Sigmoid colon (tissue), 3 donors: ENCODE data around the gene UNG.

Experiments used
- POLR2A ChIP-seq, 2 donors: fragments of 450-650 bp; IDR thresholded peaks; one replicate each; pipeline ENCODE4 v1.6.1; 2016; ENCODE audit warnings: antibody characterized with exemption in 2 of 2, mild to moderate bottlenecking in 2 of 2, moderate library complexity in 2 of 2
- TF ChIP-seq, protein P1 (sequence below), 4 experiments: fragments of 450-650 bp in 3 of 4; fragments of 200-600 bp in 1 of 4; IDR thresholded peaks; one replicate each; pipeline ENCODE4 v1.5.1; 2016 to 2019; ENCODE audit warnings: antibody characterized with exemption in 4 of 4, mild to moderate bottlenecking in 3 of 4, moderate library complexity in 2 of 4

DNA sequence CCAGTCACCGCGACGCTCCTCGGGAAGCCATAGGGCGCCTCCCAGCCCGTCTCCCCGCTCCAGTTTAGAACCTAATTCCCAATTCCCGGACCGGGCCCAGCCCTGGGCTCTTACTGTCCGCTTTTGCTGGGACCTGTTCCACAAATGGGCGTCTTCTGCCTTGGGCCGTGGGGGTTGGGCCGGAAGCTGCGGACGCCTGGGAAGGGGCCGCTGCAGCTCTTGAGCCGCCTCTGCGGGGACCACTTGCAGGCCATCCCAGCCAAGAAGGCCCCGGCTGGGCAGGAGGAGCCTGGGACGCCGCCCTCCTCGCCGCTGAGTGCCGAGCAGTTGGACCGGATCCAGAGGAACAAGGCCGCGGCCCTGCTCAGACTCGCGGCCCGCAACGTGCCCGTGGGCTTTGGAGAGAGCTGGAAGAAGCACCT lies 797 bp downstream of the UNG start:
- TF ChIP-seq, protein P1, sequence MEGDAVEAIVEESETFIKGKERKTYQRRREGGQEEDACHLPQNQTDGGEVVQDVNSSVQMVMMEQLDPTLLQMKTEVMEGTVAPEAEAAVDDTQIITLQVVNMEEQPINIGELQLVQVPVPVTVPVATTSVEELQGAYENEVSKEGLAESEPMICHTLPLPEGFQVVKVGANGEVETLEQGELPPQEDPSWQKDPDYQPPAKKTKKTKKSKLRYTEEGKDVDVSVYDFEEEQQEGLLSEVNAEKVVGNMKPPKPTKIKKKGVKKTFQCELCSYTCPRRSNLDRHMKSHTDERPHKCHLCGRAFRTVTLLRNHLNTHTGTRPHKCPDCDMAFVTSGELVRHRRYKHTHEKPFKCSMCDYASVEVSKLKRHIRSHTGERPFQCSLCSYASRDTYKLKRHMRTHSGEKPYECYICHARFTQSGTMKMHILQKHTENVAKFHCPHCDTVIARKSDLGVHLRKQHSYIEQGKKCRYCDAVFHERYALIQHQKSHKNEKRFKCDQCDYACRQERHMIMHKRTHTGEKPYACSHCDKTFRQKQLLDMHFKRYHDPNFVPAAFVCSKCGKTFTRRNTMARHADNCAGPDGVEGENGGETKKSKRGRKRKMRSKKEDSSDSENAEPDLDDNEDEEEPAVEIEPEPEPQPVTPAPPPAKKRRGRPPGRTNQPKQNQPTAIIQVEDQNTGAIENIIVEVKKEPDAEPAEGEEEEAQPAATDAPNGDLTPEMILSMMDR (IDR thresholded peaks at IDR 0.05), result no peak
- TF ChIP-seq POLR2A (IDR thresholded peaks at IDR 0.05), result peak; percentile 37 to 52
